NCI-H774 (cell line): ENCODE results near the gene ELK4.

Experiments used
- DNase-seq: peaks from one replicate; lab custom pipeline; 2025; lab: John Stamatoyannopoulos, UW

ELK4 gene

GRCh38 chr1:205561501-205562203 is 70.2 kb downstream of the ELK4 start:
- DNase-seq: no peak
